ENCODE measurements around the gene DTD2.

The DTD2 gene

GRCh38 chr14:31402764-31403439 is 54.4 kb downstream of the DTD2 start:
- no peaks in the 10 kb centered on the region for H3K36me3 ChIP-seq (ENCODE audit: control insufficient read depth, insufficient read depth, low read length)
- no peak overlapping the region for H3K4me3 ChIP-seq (ENCODE audit: low read depth, low read length)
- H3K27ac ChIP-seq: no peak overlapping the region
- H2AFZ ChIP-seq: no peak overlapping the region
- H3K9ac ChIP-seq: no peak overlapping the region
- TF ChIP-seq CTCF (IDR thresholded peaks at IDR 0.05): no peak
- no peaks in the 10 kb centered on the region for H3K9me3 ChIP-seq (ENCODE audit: control insufficient read depth, low read length)
- H3K4me2 ChIP-seq (ENCODE audit: low read length): no peak overlapping the region
- H3K27me3 ChIP-seq (ENCODE audit: control insufficient read depth, insufficient read depth, low read length): no peaks in the 10 kb centered on the region
- H3K4me1 ChIP-seq: peaks cover 18% of the 10 kb centered on the region
- peaks cover 4% of the 10 kb centered on the region for H3K79me2 ChIP-seq

- Histone ChIP-seq H3K27ac (no peak overlapping the region), H3K9ac (no peak overlapping the region), H3K4me3 (ENCODE audit: low read depth, low read length) (no peak overlapping the region), H3K4me2 (ENCODE audit: low read length) (no peak overlapping the region), H3K79me2 (peaks cover 2% of the 10 kb centered on the region), H3K27me3 (ENCODE audit: control insufficient read depth, insufficient read depth, low read length) (no peaks in the 10 kb centered on the region), H3K9me3 (ENCODE audit: control insufficient read depth, low read length) (no peaks in the 10 kb centered on the region), H3K36me3 (ENCODE audit: control insufficient read depth, insufficient read depth, low read length) (no peaks in the 10 kb centered on the region), H2AFZ (no peak overlapping the region), H3K4me1 (peaks cover 16% of the 10 kb centered on the region)
- no peak for TF ChIP-seq CTCF (IDR thresholded peaks at IDR 0.05)
Measured at GRCh38 chr14:31401369-31401932, 55.9 kb downstream of the DTD2 start.

- H3K4me3 ChIP-seq (ENCODE audit: low read depth, low read length): no peak overlapping the region
- no peak overlapping the region for H3K9ac ChIP-seq
- H3K27ac ChIP-seq: no peak overlapping the region
- TF ChIP-seq CTCF (IDR thresholded peaks at IDR 0.05): no peak
- no peaks in the 10 kb centered on the region for H3K27me3 ChIP-seq (ENCODE audit: control insufficient read depth, insufficient read depth, low read length)
- no peaks in the 10 kb centered on the region for H3K79me2 ChIP-seq
- H2AFZ ChIP-seq: no peak overlapping the region
- H3K4me1 ChIP-seq: peaks cover 5% of the 10 kb centered on the region
- no peaks in the 10 kb centered on the region for H3K9me3 ChIP-seq (ENCODE audit: control insufficient read depth, low read length)
- H3K4me2 ChIP-seq (ENCODE audit: low read length): no peak overlapping the region
- H3K36me3 ChIP-seq (ENCODE audit: control insufficient read depth, insufficient read depth, low read length): no peaks in the 10 kb centered on the region
Measured at GRCh38 chr14:31400031-31400638, 57.2 kb downstream of the DTD2 start.

Data from parathyroid adenoma (tissue), 2 donors.